Measurements from ENCODE around the gene RGS9. TPM values are rescaled to one million over a fixed set of nuclear protein-coding genes. Genes with fewer than 3 reads are reported as not detected.

Gene RGS9
- total RNA-seq, 2 experiments from 2014 or later: 13.7 to 26.4 TPM

DNA sequence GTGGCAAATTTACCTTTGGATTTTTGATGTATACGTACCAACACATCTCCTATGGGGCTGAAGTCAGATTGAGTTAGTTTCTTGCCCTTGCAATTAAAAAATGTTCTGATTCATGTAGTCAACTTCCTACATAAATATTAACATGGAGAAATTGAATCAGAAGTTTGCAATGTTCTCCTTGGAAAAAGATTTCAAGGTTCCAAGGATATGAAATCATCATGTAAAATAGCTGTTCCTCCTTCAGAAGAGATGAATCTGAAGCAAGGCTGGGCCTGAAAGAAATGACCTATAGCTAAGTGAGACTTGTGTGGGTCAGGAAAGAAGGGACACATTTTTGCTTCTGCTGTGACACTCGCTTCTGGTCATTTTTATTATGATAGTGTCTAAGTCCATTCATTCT is 131.7 kb downstream of the RGS9 start:
- no TSS peak for BruUV-seq (replicated peaks)
- H3K27ac ChIP-seq (ENCODE audit: low read depth, low read length, poor library complexity, severe bottlenecking): no peak overlapping the region
- H3K79me2 ChIP-seq (ENCODE audit: insufficient read depth, low read depth, low read length): no peaks in the 10 kb centered on the region
- intact Hi-C loops (cut with micrococcal nuclease; ENCODE audit: unreplicated experiment): no loop called here
- POLR2A ChIA-PET: no interaction called here
- CTCF ChIA-PET (ENCODE audit: unreplicated experiment): interaction anchor here (1.1 kb wide), 1 partner anchor 26 kb away, joined by 3 read pairs; no protein-coding TSS in a partner anchor
- no peak for DNase-seq (ENCODE audit: low spot score)
- no peaks in the 10 kb centered on the region for H4K20me1 ChIP-seq (ENCODE audit: insufficient read depth, low read length)
- no peaks in the 10 kb centered on the region for H3K36me3 ChIP-seq (ENCODE audit: insufficient read depth, low read length)
- no peak overlapping the region for H2AFZ ChIP-seq (ENCODE audit: low read length)
- H3K9me3 ChIP-seq (ENCODE audit: low read length): no peaks in the 10 kb centered on the region
- H3K4me1 ChIP-seq (ENCODE audit: insufficient read depth, low read length, poor library complexity, severe bottlenecking): no peaks in the 10 kb centered on the region
- H3K4me2 ChIP-seq (ENCODE audit: low read length): no peak overlapping the region
- no peak for TF ChIP-seq EZH2phosphoT487 (IDR thresholded peaks at IDR 0.05; ENCODE audit: borderline replicate concordance, low read depth, low read length)
- H3K4me3 ChIP-seq (ENCODE audit: low read depth, low read length, poor library complexity, severe bottlenecking): no peak overlapping the region
- no peaks in the 10 kb centered on the region for H3K9me2 ChIP-seq (ENCODE audit: insufficient read depth, low read length)

DNA sequence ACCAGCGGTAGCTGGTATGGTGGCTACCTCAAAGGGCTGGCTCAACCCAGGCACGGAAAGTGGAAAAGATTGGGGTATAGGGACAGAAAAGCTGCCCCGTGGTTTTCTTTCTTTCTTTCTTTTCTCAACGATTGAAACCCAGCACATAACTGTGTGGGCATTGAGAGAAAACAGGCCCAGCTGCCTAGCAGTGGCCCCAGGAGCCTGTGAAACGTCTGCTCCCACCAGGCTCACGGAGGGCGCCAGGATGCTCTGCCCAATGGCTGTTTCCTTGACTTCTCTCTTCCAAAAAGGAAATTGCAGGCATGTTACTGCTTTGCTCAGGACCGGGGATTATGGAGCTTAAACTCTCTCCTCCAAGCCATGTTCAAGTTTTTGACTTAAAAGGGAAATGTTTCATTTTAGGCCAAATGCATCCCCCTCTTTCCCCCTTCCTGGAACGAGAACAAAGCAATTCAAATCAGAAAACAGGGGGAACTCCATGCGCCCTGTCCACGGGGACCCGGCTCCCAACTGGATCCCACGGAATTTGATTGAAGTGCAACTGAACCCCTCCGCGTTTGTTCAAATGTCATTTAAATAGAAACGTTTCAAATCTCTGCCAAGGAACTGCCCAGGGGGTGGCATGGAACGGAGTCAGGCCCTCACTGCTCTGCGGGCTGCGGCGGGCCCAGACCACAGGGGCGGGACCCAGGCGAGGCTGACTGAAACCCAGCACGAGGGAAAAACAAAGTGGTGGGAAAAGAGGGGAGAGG is 133.5 kb downstream of the RGS9 start:
- no peak for TF ChIP-seq EZH2phosphoT487 (IDR thresholded peaks at IDR 0.05; ENCODE audit: borderline replicate concordance, low read depth, low read length)
- TF ChIP-seq, protein P1, sequence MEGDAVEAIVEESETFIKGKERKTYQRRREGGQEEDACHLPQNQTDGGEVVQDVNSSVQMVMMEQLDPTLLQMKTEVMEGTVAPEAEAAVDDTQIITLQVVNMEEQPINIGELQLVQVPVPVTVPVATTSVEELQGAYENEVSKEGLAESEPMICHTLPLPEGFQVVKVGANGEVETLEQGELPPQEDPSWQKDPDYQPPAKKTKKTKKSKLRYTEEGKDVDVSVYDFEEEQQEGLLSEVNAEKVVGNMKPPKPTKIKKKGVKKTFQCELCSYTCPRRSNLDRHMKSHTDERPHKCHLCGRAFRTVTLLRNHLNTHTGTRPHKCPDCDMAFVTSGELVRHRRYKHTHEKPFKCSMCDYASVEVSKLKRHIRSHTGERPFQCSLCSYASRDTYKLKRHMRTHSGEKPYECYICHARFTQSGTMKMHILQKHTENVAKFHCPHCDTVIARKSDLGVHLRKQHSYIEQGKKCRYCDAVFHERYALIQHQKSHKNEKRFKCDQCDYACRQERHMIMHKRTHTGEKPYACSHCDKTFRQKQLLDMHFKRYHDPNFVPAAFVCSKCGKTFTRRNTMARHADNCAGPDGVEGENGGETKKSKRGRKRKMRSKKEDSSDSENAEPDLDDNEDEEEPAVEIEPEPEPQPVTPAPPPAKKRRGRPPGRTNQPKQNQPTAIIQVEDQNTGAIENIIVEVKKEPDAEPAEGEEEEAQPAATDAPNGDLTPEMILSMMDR (conservative IDR thresholded peaks at IDR 0.05; ENCODE audit: low read length): no peak
- Histone ChIP-seq H3K4me2 (ENCODE audit: low read length) (no peak overlapping the region), H3K36me3 (ENCODE audit: insufficient read depth, low read length) (no peaks in the 10 kb centered on the region), H3K4me3 (ENCODE audit: low read depth, low read length, poor library complexity, severe bottlenecking) (no peak overlapping the region), H3K79me2 (ENCODE audit: insufficient read depth, low read depth, low read length) (no peaks in the 10 kb centered on the region), H3K27ac (ENCODE audit: low read depth, low read length, poor library complexity, severe bottlenecking) (no peak overlapping the region), H3K9me3 (ENCODE audit: low read length) (no peaks in the 10 kb centered on the region), H3K9me2 (ENCODE audit: insufficient read depth, low read length) (no peaks in the 10 kb centered on the region), H2AFZ (ENCODE audit: low read length) (no peak overlapping the region), H3K4me1 (ENCODE audit: insufficient read depth, low read length, poor library complexity, severe bottlenecking) (no peaks in the 10 kb centered on the region), H4K20me1 (ENCODE audit: insufficient read depth, low read length) (no peaks in the 10 kb centered on the region)
- POLR2A ChIA-PET: no interaction called here
- intact Hi-C loops (cut with micrococcal nuclease; ENCODE audit: unreplicated experiment): no loop called here
- no peak for DNase-seq (ENCODE audit: low spot score)
- CTCF ChIA-PET (ENCODE audit: unreplicated experiment): no interaction called here
- BruUV-seq (replicated peaks): no TSS peak

DNA sequence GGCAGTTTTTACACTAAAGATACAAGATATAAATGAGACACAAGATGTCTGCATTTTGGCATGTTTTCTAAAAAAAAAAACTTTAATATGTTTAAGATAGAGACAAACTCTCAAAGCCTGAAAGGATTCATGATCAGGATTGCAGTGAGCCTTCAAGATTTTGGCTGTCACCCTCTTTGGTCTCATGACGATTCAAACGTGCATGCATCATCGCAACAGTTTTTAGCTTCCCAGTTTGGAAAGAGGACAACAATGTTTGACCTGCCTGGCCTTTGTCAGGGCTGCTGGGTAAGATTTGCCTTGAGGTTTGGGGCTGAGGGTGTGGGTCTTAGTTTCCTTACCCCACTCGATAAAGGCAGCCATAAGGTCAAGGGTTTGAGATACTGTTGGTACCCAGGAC is 134.1 kb downstream of the RGS9 start:
- Histone ChIP-seq H3K79me2 (ENCODE audit: insufficient read depth, low read depth, low read length) (no peaks in the 10 kb centered on the region), H3K9me3 (ENCODE audit: low read length) (no peaks in the 10 kb centered on the region), H3K36me3 (ENCODE audit: insufficient read depth, low read length) (no peaks in the 10 kb centered on the region), H2AFZ (ENCODE audit: low read length) (no peak overlapping the region), H3K4me3 (ENCODE audit: low read depth, low read length, poor library complexity, severe bottlenecking) (no peak overlapping the region), H3K4me1 (ENCODE audit: insufficient read depth, low read length, poor library complexity, severe bottlenecking) (no peaks in the 10 kb centered on the region), H3K4me2 (ENCODE audit: low read length) (no peak overlapping the region), H4K20me1 (ENCODE audit: insufficient read depth, low read length) (no peaks in the 10 kb centered on the region), H3K9me2 (ENCODE audit: insufficient read depth, low read length) (no peaks in the 10 kb centered on the region), H3K27ac (ENCODE audit: low read depth, low read length, poor library complexity, severe bottlenecking) (no peak overlapping the region)
- no peak for TF ChIP-seq EZH2phosphoT487 (IDR thresholded peaks at IDR 0.05; ENCODE audit: borderline replicate concordance, low read depth, low read length)
- TF ChIP-seq, protein P1 (conservative IDR thresholded peaks at IDR 0.05; ENCODE audit: low read length): no peak
- POLR2A ChIA-PET: no interaction called here
- CTCF ChIA-PET (ENCODE audit: unreplicated experiment): no interaction called here
- intact Hi-C loops (cut with micrococcal nuclease; ENCODE audit: unreplicated experiment): no loop called here
- BruUV-seq (replicated peaks): no TSS peak
- DNase-seq (ENCODE audit: low spot score): no peak

Small RNA genes within 50 kb of the gene (small RNA-seq; reads per million reads assigned to genes)
- gene AC060771.1: not detected

Other genes starting within 250 kb of the RGS9 start
- gene LRRC37A3, start 217.9 kb upstream of the RGS9 start, total RNA-seq (2014; rRNA removed; shearing (Covaris generic)): 6.2 and 7.3 TPM in 2 replicates
- gene LRRC37A3, start 217.9 kb upstream of the RGS9 start, total RNA-seq (2022): 27.6 and 30.6 TPM in 2 replicates
- gene GNA13, start 80.6 kb upstream of the RGS9 start, total RNA-seq (2014; rRNA removed; shearing (Covaris generic)): 70.6 and 76.5 TPM in 2 replicates
- gene GNA13, start 80.6 kb upstream of the RGS9 start, total RNA-seq (2022): 136 and 141 TPM in 2 replicates

Data from OCI-LY7 (cell line).